Measurements from ENCODE around the gene SERPINB5. TPM values are rescaled to one million over a fixed set of nuclear protein-coding genes. Genes with fewer than 3 reads are reported as not detected.
"Not testable (repeated sequence)": the region's sequence is repeated elsewhere in the genome, so short reads cannot be mapped to it uniquely, and the experiment has no call there.

Gene SERPINB5
- total RNA-seq, 2 experiments from 2014 or later = not detected

- CTCF ChIA-PET = interaction anchor here (1.2 to 1.4 kb wide), 2 partner anchors 430 kb away, joined by 3 to 8 read pairs; no protein-coding TSS in a partner anchor
- no peaks in the 10 kb centered on the region for H3K9me3 Mint-ChIP-seq
- H3K4me1 Mint-ChIP-seq (ENCODE audit: low read depth) = no peaks in the 10 kb centered on the region
- no peak overlapping the region for H3K4me3 Mint-ChIP-seq
- intact Hi-C loops (cut with micrococcal nuclease) = no loop called here
- H3K36me3 Mint-ChIP-seq (ENCODE audit: low read depth) = no peaks in the 10 kb centered on the region
- DNase-seq = no peak
- H3K27ac Mint-ChIP-seq = no peak overlapping the region
- no peaks in the 10 kb centered on the region for H3K27me3 Mint-ChIP-seq (ENCODE audit: low read depth)
Measured at GRCh38 chr18:63446266-63446665, 30.5 kb upstream of the SERPINB5 start.

- DNase-seq = no peak
- Mint-ChIP-seq H3K27ac (no peak overlapping the region), H3K4me3 (no peak overlapping the region), H3K27me3 (ENCODE audit: low read depth) (no peaks in the 10 kb centered on the region), H3K36me3 (ENCODE audit: low read depth) (no peaks in the 10 kb centered on the region), H3K4me1 (ENCODE audit: low read depth) (no peaks in the 10 kb centered on the region), H3K9me3 (no peaks in the 10 kb centered on the region)
- CTCF ChIA-PET = interaction anchor here (1.2 kb wide), 1 partner anchor 431 kb away, joined by 8 read pairs; no protein-coding TSS in a partner anchor
- intact Hi-C loops (cut with micrococcal nuclease) = no loop called here
Measured at GRCh38 chr18:63447066-63447465, 29.7 kb upstream of the SERPINB5 start.

GRCh38 chr18:63449426-63449825, 27.3 kb upstream of the SERPINB5 start:
- Mint-ChIP-seq H3K4me3 (no peak overlapping the region), H3K36me3 (ENCODE audit: low read depth) (no peaks in the 10 kb centered on the region), H3K27ac (no peak overlapping the region), H3K9me3 (no peaks in the 10 kb centered on the region), H3K27me3 (ENCODE audit: low read depth) (no peaks in the 10 kb centered on the region), H3K4me1 (ENCODE audit: low read depth) (no peaks in the 10 kb centered on the region)
- DNase-seq = no peak
- intact Hi-C loops (cut with micrococcal nuclease) = no loop called here
- CTCF ChIA-PET = no interaction called here

- H3K9me3 Mint-ChIP-seq = no peaks in the 10 kb centered on the region
- H3K27ac Mint-ChIP-seq = no peak overlapping the region
- no peaks in the 10 kb centered on the region for H3K27me3 Mint-ChIP-seq (ENCODE audit: low read depth)
- no peak for DNase-seq
- intact Hi-C loops (cut with micrococcal nuclease) = no loop called here
- H3K4me3 Mint-ChIP-seq = no peak overlapping the region
- H3K36me3 Mint-ChIP-seq (ENCODE audit: low read depth) = no peaks in the 10 kb centered on the region
- CTCF ChIA-PET = no interaction called here
- no peaks in the 10 kb centered on the region for H3K4me1 Mint-ChIP-seq (ENCODE audit: low read depth)
Measured at GRCh38 chr18:63451799-63452660, 24.7 kb upstream of the SERPINB5 start.

GRCh38 chr18:63452751-63453150, 24.0 kb upstream of the SERPINB5 start:
- CTCF ChIA-PET; H3K36me3 Mint-ChIP-seq (ENCODE audit: low read depth): not testable (repeated sequence)

GRCh38 chr18:63454497-63454896, 22.3 kb upstream of the SERPINB5 start:
- H3K27ac Mint-ChIP-seq = no peak overlapping the region
- DNase-seq = no peak
- H3K27me3 Mint-ChIP-seq (ENCODE audit: low read depth) = no peaks in the 10 kb centered on the region
- no peak overlapping the region for H3K4me3 Mint-ChIP-seq
- CTCF ChIA-PET = interaction anchor here (0.6 to 0.8 kb wide), 2 partner anchors 10 to 421 kb away, joined by 3 to 5 read pairs; no protein-coding TSS in a partner anchor
- intact Hi-C loops (cut with micrococcal nuclease) = no loop called here
- no peaks in the 10 kb centered on the region for H3K36me3 Mint-ChIP-seq (ENCODE audit: low read depth)
- no peaks in the 10 kb centered on the region for H3K4me1 Mint-ChIP-seq (ENCODE audit: low read depth)
- no peaks in the 10 kb centered on the region for H3K9me3 Mint-ChIP-seq

More at GRCh38 chr18:63452751-63453150, 24.0 kb upstream of the SERPINB5 start:
- H3K27ac Mint-ChIP-seq; DNase-seq; H3K27me3 Mint-ChIP-seq (ENCODE audit: low read depth); H3K4me1 Mint-ChIP-seq (ENCODE audit: low read depth); intact Hi-C loops (cut with micrococcal nuclease); H3K9me3 Mint-ChIP-seq; H3K4me3 Mint-ChIP-seq: not testable (repeated sequence)

- H3K4me3 Mint-ChIP-seq = no peak overlapping the region
- no peaks in the 10 kb centered on the region for H3K36me3 Mint-ChIP-seq (ENCODE audit: low read depth)
- CTCF ChIA-PET = no interaction called here
- no peaks in the 10 kb centered on the region for H3K9me3 Mint-ChIP-seq
- H3K4me1 Mint-ChIP-seq (ENCODE audit: low read depth) = no peaks in the 10 kb centered on the region
- DNase-seq = no peak
- H3K27me3 Mint-ChIP-seq (ENCODE audit: low read depth) = peaks cover 2% of the 10 kb centered on the region
- H3K27ac Mint-ChIP-seq = no peak overlapping the region
- intact Hi-C loops (cut with micrococcal nuclease) = no loop called here
Measured at GRCh38 chr18:63457977-63458376, 18.8 kb upstream of the SERPINB5 start.

GRCh38 chr18:63460414-63460813, 16.3 kb upstream of the SERPINB5 start:
- H3K27me3 Mint-ChIP-seq (ENCODE audit: low read depth) = peaks cover 5% of the 10 kb centered on the region
- H3K36me3 Mint-ChIP-seq (ENCODE audit: low read depth) = no peaks in the 10 kb centered on the region
- CTCF ChIA-PET = no interaction called here
- intact Hi-C loops (cut with micrococcal nuclease) = no loop called here
- H3K9me3 Mint-ChIP-seq = no peaks in the 10 kb centered on the region
- DNase-seq = no peak
- peaks cover 5% of the 10 kb centered on the region for H3K4me1 Mint-ChIP-seq (ENCODE audit: low read depth)
- H3K27ac Mint-ChIP-seq = no peak overlapping the region
- H3K4me3 Mint-ChIP-seq = no peak overlapping the region

GRCh38 chr18:63464434-63464833, 12.3 kb upstream of the SERPINB5 start:
- H3K9me3 Mint-ChIP-seq = no peaks in the 10 kb centered on the region
- intact Hi-C loops (cut with micrococcal nuclease) = no loop called here

GRCh38 chr18:63465059-63465458, 11.7 kb upstream of the SERPINB5 start:
- peaks cover 5% of the 10 kb centered on the region for H3K27me3 Mint-ChIP-seq (ENCODE audit: low read depth)
- H3K27ac Mint-ChIP-seq = no peak overlapping the region
- CTCF ChIA-PET = no interaction called here
- no peaks in the 10 kb centered on the region for H3K9me3 Mint-ChIP-seq
- H3K36me3 Mint-ChIP-seq (ENCODE audit: low read depth) = no peaks in the 10 kb centered on the region
- intact Hi-C loops (cut with micrococcal nuclease) = no loop called here
- no peak overlapping the region for H3K4me3 Mint-ChIP-seq
- H3K4me1 Mint-ChIP-seq (ENCODE audit: low read depth) = peaks cover 5% of the 10 kb centered on the region
- DNase-seq = no peak

More at GRCh38 chr18:63464434-63464833, 12.3 kb upstream of the SERPINB5 start:
- DNase-seq = no peak
- CTCF ChIA-PET = no interaction called here
- no peak overlapping the region for H3K4me3 Mint-ChIP-seq
- H3K36me3 Mint-ChIP-seq (ENCODE audit: low read depth) = no peaks in the 10 kb centered on the region
- H3K4me1 Mint-ChIP-seq (ENCODE audit: low read depth) = peaks cover 5% of the 10 kb centered on the region
- peaks cover 5% of the 10 kb centered on the region for H3K27me3 Mint-ChIP-seq (ENCODE audit: low read depth)
- H3K27ac Mint-ChIP-seq = no peak overlapping the region

GRCh38 chr18:63467699-63468098, 9.1 kb upstream of the SERPINB5 start:
- H3K27me3 Mint-ChIP-seq (ENCODE audit: low read depth) = peaks cover 3% of the 10 kb centered on the region
- CTCF ChIA-PET = interaction anchor here (1.1 kb wide), 1 partner anchor 51 kb away, joined by 3 read pairs; no protein-coding TSS in a partner anchor
- no peak overlapping the region for H3K27ac Mint-ChIP-seq
- no peak for DNase-seq
- no peaks in the 10 kb centered on the region for H3K9me3 Mint-ChIP-seq
- no peak overlapping the region for H3K4me3 Mint-ChIP-seq
- no peaks in the 10 kb centered on the region for H3K36me3 Mint-ChIP-seq (ENCODE audit: low read depth)
- H3K4me1 Mint-ChIP-seq (ENCODE audit: low read depth) = peaks cover 5% of the 10 kb centered on the region
- intact Hi-C loops (cut with micrococcal nuclease) = no loop called here

- peaks cover under 1% of the 10 kb centered on the region for H3K27me3 Mint-ChIP-seq (ENCODE audit: low read depth)
- no peaks in the 10 kb centered on the region for H3K36me3 Mint-ChIP-seq (ENCODE audit: low read depth)
- peaks cover 5% of the 10 kb centered on the region for H3K4me1 Mint-ChIP-seq (ENCODE audit: low read depth)
- CTCF ChIA-PET = no interaction called here
- intact Hi-C loops (cut with micrococcal nuclease) = no loop called here
- no peak overlapping the region for H3K27ac Mint-ChIP-seq
- no peak overlapping the region for H3K4me3 Mint-ChIP-seq
- no peak for DNase-seq
- no peaks in the 10 kb centered on the region for H3K9me3 Mint-ChIP-seq
Measured at GRCh38 chr18:63468575-63468974, 8.2 kb upstream of the SERPINB5 start.

GRCh38 chr18:63470751-63471150, 6.0 kb upstream of the SERPINB5 start:
- intact Hi-C loops (cut with micrococcal nuclease) = no loop called here
- Mint-ChIP-seq H3K4me3 (no peak overlapping the region), H3K27me3 (ENCODE audit: low read depth) (no peaks in the 10 kb centered on the region), H3K4me1 (ENCODE audit: low read depth) (no peaks in the 10 kb centered on the region), H3K36me3 (ENCODE audit: low read depth) (no peaks in the 10 kb centered on the region), H3K27ac (no peak overlapping the region), H3K9me3 (no peaks in the 10 kb centered on the region)
- no peak for DNase-seq
- CTCF ChIA-PET = interaction anchor here (0.5 kb wide), 1 partner anchor 368 kb away, joined by 3 read pairs; no protein-coding TSS in a partner anchor
